ENCODE data around the gene THSD7B.

THSD7B gene

DNA sequence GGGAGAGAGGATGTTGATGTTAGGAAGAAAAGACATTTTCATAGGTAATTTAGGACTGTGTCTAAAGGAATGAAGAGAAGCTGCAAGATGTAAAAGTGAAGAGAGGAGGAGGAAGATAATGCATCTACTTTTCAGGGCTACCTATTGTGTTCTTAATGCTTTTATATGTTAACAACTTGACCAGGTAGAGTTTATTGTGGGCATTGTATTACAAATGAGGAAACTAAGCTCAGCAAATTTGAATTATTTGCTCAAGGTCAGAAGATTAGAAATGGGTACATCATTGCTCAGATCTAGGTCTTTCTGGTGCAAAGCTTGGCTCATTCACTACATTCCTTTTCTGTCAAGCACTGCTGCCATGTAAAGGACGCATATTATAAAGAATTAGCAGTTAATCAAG is 441.7 kb downstream of the THSD7B start:
- DNase-seq, result no peak

DNA sequence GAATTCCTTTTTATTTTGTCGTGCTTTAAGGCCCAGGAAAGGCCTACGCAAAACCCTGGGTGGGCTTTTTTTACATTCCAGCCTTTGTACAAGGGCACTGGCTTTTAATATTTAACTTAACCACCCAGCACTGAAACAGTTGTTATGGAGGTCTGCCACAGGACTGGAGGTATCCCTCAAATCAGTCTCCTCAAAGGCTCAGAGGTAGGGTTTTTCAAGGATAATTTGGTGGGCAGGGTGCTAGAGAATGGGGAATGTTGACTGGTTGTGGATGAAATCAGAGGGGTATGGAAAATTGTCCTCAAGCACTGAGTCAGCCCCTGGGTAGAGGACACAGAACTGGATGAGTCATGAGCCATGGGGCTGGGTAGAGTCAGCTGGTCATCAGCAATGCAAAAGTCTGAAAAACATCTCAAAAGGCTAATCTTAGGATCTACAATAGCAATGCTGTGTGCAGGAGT is 443.1 kb downstream of the THSD7B start:
- no peak for DNase-seq

DNA sequence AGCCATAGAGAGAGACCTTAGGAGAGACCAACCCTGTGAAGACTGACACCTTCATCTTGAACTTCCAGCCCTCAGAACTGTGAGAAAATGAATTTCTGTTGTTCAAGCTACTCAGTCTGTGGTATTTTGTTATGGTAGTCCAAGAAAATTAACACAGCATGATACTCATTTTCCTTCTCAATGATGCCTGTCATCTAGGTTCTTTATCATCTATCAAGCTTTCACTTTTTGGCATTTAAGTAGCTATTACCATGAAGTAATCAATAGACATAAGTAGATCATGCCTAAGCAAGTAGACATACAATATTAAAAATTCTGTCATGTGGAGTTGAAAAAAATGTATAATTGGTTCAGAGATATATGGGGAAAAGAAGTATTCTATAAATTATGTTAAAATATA is 444.7 kb downstream of the THSD7B start:
- no peak for DNase-seq

DNA sequence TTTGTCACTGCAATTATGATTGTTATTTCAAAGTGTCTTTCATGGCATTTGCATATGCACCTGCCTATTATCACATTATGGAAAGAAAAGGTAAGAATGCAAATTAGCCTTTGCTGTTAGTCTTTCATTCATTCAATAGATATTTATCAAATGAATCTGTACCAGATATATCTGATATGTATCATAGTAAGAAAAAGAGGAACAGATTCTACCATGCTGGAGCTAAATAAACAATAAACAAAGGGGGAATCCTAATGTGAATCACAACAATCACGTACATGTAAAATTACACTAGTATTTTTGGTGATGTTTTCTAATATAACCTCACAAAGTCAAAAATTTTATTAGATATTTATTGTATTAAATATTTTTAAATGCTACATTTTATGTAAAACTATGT is 446.4 kb downstream of the THSD7B start:
- DNase-seq, result no peak

DNA sequence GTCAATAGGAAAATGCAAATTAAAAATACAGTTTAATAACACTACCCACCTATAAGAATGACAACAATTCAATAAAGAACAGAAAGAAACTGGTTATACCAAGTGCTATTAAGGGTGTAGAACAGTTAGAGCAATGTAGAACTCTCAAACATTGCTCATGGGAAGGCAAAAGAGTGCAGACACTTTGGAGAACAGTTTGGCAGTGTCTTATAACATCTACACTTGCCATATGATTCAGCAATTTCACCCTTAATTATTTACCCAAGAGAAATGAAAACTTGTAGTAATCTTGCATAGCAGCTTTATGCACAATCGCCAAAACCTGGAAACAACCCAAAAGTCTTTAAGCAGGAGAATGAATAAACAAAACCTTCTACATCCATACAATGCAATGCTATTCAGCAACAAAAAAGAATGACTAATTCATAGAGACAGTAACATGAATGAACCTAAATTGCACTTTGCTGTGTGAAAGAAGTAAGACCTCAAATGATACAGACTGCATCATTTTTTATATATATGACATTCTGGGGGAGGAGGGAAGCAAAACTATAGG is 455.2 kb downstream of the THSD7B start:
- no peak for DNase-seq

DNA sequence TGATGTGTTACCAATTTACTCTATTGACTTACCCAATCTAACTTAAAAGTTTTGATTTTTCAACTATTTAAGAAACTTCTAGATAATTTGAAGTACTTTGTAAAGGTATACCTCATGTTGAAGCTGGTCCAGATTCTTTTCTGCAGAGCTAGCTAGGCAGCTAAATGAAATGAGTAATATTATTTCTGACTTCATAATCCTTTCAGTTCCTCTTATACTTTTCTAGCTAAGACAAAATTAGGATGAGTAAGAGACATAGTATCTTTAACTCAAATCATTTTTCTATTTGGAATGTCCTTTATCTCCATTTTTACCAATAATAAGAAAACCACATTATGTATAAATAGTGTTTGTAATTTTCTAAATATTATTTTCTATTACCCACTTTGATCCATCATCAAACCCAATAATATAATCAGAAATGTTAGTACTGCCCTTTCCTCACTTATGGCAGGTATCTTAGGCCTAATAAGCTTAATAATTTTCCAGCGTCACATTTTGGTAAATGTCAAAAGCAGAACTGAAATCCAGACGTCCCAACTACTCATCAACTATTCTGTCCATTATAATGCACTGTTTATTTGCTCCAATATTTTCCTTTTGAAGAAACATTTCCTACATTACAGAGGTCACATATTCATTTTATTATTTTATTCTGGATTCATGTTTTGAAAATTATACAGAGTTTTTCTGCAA is 456.6 kb downstream of the THSD7B start:
- DNase-seq, result no peak

DNA sequence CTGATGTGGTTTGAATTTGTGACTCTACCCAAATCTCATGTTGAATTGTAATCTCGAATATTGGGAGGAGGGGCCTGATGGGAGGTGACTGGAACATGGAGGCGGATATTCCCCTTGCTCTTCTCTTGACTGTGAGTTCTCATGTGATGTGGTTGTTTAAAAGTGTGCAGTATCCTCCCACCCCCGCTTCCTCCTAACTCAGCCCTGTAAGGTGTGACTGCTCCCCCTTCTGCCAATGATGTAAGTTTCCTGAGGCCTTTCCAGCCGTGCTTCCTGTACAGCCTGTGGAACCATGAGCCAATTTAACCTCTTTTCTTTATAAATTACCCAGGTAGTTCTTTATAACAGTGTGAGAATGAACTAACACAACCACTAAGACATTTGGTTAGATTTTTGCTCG is 458.4 kb downstream of the THSD7B start:
- no peak for DNase-seq

DNA sequence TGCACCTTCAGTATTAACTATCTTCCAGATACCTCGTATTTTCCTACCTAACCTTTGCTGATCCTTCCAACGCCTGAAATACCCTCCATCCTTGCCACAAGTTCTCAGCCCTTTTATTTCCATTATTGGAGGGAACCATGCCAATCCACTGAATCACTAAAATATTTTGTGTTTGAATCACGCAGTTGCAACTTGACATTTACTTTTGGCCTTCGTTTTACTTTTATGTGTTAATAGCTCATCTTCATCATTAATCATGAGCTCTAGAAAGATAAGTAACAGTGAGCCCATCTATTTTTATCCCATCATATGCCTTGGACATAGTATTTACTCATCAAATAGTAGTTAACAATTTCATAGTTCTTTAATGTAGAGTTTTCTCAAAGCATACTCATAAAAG is 463.2 kb downstream of the THSD7B start:
- no peak for DNase-seq

DNA sequence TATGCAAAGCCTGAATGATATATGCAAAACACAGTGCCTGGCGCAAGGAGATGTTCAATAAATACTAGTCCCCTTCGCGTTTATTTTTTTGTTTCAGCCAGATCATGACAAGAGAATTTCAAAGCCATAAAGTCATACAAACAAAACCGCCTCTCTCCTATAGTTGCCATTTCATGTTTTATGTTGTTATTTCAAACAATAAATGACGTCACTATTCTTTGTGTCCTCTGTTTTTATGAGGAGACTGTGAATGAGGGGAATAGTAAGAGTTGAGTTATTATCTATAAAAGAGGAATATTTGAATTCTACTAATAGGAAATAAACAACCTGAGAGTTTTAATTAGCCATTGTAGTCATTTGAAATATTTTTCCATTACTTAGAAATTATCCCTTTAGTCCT is 464.5 kb downstream of the THSD7B start:
- DNase-seq, result no peak

DNA sequence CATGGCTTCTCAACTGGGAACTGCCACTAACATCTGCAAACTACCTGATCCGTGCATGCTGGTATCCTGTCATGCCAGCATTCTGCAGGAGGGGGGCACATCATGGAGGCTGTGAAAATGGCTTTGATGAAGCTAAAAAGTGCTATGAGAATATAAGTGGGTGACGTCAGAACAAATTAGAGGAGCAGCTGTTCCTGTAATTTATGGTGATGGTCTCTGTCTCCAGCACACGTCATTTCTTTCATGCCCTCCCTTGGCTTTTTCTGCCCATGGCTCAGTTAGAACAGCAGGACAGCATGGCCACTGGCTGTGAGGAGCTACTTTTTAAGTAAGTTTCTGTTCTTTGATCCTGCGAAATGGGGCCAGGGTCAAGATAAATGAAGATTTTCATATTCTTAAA is 466.3 kb downstream of the THSD7B start:
- DNase-seq, result no peak

DNA sequence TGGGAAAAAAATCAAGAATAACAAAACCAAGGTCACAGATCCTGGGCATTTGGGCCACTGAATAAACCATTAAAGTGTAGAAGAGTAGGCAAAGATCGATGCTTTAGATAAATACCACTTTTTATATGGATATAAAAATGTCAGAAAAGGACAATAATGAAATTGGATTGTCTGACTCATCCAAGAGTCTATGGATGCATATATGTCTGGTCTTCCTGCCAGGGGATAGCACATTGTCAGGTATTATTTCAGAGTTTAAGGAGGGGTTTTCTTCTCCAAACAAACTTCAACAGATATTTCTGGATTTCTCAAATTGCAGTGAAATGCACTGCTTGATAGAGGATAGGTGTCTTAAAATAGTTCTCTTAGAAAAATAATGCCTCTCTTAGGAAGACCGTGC is 466.7 kb downstream of the THSD7B start:
- no peak for DNase-seq

DNA sequence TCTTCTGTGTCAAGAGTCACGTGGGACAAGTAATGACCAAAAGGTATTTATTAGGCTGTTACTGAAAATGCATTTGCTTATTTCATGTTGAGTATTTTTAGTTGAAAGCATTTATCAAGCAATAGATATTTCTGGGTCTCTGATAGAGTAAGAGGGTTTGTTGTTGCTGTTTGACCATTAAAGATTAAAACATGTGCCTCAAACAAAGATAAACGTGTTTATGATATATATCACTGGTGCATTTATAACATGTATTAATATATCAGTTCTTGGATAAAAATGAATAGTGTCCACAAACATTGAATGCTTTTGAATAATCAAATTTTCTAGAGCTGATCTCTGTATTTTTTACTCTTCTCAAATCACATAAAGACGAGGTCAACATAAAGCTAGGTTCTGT is 467.7 kb downstream of the THSD7B start:
- no peak for DNase-seq

DNA sequence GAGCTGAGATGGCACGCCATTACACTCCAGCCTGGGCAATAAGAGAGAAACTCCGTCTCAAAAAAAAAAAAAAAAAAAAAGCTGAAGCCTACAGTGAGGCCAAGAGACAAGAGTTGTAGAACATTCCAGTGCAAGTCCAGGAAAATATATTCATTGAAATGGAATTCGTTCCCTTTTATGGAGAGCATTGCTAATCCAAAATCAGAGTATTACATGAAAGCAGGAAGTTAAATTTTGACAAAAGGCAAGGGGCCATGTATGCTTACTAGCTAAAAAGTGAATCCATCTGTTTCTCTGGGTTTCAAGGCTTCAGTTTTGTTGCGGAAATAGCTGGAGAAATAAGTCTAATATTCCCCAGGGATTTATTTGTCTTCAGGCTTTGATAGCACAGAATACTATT is 471.7 kb downstream of the THSD7B start:
- no peak for DNase-seq

DNA sequence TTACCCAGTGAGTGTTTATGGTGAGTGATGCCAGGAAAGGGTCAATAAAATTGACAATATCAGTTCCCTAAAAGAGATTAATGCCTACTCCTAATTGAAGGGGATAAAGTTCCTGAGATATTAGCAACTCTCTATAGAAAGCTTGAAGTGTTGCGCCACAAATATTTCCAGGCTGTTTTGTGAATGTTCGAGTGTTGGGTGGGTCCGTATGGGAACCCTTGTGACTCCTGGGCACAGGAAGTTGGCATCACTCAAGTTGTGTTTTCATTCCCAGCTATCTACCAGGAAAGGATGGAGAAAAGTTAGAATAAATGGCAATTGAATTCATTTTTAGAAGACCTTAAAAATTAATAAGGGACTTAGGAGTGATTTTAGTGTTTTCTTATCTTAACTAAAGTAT is 472.7 kb downstream of the THSD7B start:
- no peak for DNase-seq

DNA sequence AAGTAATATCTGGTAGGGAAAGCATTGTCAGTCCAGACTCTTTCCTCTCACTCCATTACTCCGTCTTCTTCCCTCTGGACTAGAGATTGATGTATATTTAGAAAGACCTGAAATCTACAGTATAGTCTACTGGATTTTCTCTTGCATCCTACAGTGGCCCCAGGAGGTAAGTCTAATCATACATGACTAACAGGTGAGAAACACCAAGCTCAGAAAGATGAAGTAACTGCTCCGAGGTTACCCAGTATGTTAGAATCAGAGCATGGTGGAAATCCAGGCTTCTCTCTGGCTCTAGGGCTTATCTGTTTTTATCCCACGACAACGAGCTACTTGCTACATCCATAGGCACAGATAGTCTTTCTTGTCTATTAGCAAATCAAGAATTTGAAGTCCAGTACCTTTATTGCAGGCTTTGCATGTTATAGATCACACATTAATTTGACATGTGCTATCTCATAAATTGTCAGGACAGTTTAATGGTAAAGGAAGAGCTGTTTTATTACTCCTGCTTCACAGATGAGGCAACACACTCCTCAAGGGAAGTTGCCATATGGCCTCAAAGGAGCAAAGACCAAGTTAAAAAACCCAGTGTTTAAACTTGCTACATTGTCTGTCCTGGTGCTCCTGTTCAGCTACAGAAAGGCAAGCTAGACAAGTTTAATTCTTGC is 484.3 kb downstream of the THSD7B start:
- no peak for DNase-seq

DNA sequence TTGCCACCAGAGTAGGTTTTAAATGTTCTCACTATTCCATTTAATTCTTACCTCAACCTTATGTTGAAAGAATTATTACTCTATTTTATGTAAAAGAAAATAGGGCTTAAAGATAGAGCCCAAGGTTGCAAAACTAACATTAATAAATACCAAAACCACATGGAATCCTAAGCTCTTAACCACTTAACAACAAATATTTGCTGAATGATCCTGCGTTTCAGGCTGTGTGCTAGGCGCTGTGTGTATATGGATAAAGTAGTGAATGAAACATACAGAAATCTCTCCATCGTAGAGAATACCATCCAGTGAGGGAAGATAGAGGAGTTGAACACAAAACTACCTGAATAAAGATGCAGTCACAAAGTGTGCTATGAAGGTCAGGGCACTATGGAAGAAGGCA is 485.1 kb downstream of the THSD7B start:
- no peak for DNase-seq

DNA sequence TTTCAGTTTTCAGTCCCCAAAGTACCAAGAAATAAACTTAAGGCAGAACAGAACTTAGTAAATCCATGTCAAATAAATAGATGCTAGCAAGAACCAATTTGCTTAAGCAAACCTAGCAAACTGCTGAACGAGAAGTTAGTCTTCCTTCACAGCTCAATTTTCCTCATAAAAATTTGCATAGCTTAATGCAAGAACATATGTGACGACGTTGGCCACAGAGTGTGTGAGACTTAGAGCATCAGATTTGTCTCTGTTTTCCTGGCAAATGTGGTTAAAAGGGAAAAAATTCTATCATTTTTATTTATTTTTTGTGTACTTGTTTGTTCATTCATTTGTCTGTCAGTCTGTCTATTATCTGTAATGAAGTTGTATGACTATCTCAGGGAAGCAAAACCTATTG is 485.7 kb downstream of the THSD7B start:
- no peak for DNase-seq

DNA sequence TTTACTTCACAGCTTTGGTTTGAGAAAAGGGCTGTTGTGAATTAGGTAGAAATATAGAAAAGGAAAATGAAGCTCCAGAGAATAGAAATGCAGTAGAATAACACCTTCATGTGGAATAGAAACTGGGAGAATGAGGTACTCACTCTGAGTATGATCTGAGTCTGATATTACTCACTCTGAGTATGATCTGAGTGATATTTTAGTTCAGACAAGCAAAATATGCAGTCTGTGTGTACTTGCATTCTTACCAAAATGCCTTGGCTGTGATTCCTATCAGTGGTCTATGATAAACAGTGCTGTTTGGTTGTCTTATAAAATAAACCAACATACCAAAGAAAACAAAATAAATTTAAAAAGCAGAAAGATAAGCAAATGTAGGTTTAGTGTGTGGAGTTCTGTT is 487.6 kb downstream of the THSD7B start:
- no peak for DNase-seq

DNA sequence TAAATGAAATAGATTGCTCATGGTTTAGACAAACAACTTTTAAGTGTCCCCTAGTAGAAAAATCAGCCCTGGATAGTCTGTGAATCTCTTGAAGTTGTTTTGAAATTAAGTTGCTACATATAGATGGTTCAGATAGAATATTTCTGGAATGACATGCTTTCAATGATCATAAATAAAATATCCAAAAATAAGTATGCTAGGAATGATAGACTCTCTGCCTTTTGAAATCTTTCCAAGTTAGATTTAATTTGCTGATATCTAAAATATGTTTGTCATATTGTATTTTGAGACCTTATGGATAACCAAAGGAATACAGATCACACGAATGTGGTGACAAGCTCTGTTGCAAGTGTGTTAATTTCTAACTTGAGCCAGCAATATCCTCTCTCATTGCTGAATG is 488.7 kb downstream of the THSD7B start:
- no peak for DNase-seq

DNA sequence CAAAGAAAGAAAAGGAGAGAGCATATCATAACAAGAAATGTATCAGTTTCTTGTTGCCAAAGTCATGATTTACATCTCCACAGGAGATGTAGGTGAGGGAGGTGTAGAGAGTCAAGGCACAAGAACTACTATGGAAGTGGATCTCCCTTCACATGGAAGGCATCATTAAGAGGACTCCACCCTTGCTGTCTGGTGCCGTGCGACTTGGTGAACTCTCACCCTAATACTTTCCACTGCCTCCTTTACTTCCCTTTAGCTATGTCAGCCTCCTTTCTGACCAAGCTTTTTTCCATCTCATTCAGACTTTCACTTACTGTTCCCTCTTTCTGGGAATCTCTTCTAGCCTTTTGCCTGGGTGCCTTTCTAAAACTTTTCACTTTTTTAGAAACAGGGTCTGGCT is 490.0 kb downstream of the THSD7B start:
- no peak for DNase-seq

DNA sequence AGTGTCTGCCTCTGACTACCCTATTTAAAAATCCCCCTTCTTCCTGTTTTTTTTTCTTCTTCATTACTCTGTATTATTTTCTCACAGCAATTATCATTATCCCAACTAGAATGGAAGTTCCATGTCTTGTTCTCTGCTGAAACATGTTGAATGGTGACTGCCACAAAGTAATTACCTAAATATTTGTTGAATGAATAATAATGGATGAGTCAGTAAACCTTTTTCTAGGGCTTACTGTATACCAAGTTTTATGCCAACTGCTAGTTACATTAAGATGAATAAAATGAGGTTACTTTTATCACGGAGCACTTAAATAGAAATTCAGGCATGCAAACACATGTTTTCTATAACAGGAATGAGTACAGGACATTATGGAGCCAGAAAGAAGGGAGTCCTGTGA is 490.6 kb downstream of the THSD7B start:
- no peak for DNase-seq

DNA sequence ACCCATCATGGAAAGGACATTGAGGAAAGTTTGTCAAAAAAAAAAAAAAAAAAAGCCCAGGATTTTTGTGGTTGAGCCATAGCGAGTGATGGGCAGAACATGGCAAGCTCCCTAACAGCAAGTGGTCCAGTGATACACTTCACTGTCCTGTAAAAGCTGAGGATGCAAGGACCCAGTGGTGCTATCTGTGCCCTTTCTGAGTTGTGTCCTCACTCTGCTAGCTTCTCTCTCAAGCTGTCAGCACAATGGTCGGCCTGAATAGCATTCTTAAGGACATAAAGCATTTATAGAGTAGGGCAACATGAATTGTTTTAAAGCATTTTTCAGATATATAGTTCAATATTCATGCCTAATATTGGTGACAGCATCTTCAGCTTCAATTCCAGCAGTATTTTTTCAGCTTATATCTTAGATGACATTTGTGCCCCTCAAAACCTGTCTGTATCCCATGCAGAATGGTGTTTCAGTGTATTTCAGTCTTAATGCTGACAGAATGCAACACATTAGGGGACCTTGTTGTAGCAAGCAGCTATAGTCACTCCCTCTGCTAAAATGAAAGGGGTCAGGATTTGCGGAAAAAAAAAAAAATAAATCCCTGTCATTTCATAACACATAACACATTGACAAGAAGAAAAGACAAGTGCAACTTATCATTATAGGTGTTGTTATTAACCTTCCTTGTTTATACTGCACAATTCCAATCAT is 496.7 kb downstream of the THSD7B start:
- DNase-seq, result no peak

DNA sequence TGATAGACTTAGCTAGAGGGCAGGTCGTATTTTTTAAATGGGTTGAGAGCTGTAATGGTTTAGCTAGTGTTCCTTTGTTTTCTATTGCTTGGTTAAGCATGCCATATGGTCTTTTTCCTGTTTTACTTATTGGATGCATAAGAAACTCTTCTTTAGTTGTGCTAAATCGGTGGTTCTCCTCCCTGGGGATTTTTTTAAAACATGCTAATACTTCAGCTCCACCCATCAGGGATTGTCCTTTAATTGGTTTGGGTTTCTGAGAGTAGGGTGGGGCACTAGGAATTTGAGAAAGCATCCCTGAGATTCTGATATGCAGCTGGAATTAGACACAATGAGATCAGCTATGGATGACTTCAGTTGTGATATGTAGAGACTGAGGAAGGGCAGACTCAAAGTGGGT is 497.2 kb downstream of the THSD7B start:
- DNase-seq, result no peak
